Glutamatergic neuron (in vitro differentiated cells): ENCODE data around the gene TEC. TPM values are rescaled to one million over a fixed set of nuclear protein-coding genes. Genes with fewer than 3 reads are reported as not detected.
"Not testable (repeated sequence)": the region's sequence is repeated elsewhere in the genome, so short reads cannot be mapped to it uniquely, and the experiment has no call there.

Experiments
- DNase-seq: peaks from one replicate; pipeline ENCODE4 v3.0.0; 2022
- H3K27ac Mint-ChIP-seq: one replicate; pipeline ENCODE4 v1.8.0; 2020; ENCODE audit warnings: mild to moderate bottlenecking, mixed read lengths, inconsistent platforms; ENCODE audit not compliant: unreplicated experiment
- H3K27me3 Mint-ChIP-seq: one replicate; pipeline ENCODE4 v1.8.0; 2020; ENCODE audit warnings: mild to moderate bottlenecking, moderate library complexity, mixed read lengths, inconsistent platforms; ENCODE audit not compliant: unreplicated experiment
- H3K36me3 Mint-ChIP-seq: one replicate; pipeline ENCODE4 v1.8.0; 2020; ENCODE audit warnings: mild to moderate bottlenecking, mixed read lengths, inconsistent platforms; ENCODE audit not compliant: unreplicated experiment
- H3K4me1 Mint-ChIP-seq: one replicate; pipeline ENCODE4 v1.8.0; 2020; ENCODE audit warnings: mild to moderate bottlenecking, low read depth, mixed read lengths, inconsistent platforms; ENCODE audit not compliant: unreplicated experiment
- H3K4me3 Mint-ChIP-seq: one replicate; pipeline ENCODE4 v1.8.0; 2020; ENCODE audit warnings: mild to moderate bottlenecking, mixed read lengths, inconsistent platforms; ENCODE audit not compliant: unreplicated experiment
- H3K9me3 Mint-ChIP-seq: one replicate; pipeline ENCODE4 v1.8.0; 2020; ENCODE audit warnings: mild to moderate bottlenecking, moderate library complexity, mixed read lengths, inconsistent platforms; ENCODE audit not compliant: unreplicated experiment
- total RNA-seq: library from RNA; stranded (reverse); fragmentation: NEBNext Ultra II Directional; extraction: Animal tissue kit (Norgen Biotek cat#: 25700); gene quantifications from one replicate; pipeline ENCODE4 v1.2.1, GENCODE V29; 2021; ENCODE audit not compliant: unreplicated experiment
- TF ChIP-seq, protein P1 (sequence below): fragments of 200-600 bp; sonication (generic); IDR thresholded peaks from one replicate; pipeline ENCODE4 v1.5.0; 2021; ENCODE audit not compliant: partially characterized antibody, unreplicated experiment

TEC gene
- total RNA-seq, 1 donor from 2014 or later: 0.37 TPM

DNA sequence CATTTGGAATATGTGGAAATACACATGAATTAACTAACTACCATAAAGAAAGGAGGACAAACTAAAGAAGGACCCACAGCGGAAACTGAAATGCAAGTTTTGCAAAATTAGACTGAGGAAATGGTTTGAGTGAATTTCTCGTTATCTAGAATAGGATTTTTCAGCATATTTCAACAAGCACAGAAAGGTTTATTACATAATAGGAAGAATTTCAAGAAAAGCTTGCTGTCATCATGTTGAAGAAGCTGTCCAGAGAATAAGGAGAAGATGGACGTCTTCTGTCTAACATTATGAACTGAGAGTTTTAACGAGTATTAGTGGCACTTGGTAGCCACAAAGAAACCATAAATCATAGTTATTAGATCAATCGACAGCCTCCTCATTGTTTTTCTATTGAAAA lies 45.0 kb downstream of the TEC start:
- H3K9me3 Mint-ChIP-seq: no peaks in the 10 kb centered on the region
- DNase-seq: no peak
- H3K4me1 Mint-ChIP-seq: no peaks in the 10 kb centered on the region
- no peaks in the 10 kb centered on the region for H3K36me3 Mint-ChIP-seq
- peaks cover 2% of the 10 kb centered on the region for H3K27me3 Mint-ChIP-seq
- TF ChIP-seq, protein P1, sequence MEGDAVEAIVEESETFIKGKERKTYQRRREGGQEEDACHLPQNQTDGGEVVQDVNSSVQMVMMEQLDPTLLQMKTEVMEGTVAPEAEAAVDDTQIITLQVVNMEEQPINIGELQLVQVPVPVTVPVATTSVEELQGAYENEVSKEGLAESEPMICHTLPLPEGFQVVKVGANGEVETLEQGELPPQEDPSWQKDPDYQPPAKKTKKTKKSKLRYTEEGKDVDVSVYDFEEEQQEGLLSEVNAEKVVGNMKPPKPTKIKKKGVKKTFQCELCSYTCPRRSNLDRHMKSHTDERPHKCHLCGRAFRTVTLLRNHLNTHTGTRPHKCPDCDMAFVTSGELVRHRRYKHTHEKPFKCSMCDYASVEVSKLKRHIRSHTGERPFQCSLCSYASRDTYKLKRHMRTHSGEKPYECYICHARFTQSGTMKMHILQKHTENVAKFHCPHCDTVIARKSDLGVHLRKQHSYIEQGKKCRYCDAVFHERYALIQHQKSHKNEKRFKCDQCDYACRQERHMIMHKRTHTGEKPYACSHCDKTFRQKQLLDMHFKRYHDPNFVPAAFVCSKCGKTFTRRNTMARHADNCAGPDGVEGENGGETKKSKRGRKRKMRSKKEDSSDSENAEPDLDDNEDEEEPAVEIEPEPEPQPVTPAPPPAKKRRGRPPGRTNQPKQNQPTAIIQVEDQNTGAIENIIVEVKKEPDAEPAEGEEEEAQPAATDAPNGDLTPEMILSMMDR: no peak
- no peak overlapping the region for H3K27ac Mint-ChIP-seq
- H3K4me3 Mint-ChIP-seq: no peak overlapping the region

DNA sequence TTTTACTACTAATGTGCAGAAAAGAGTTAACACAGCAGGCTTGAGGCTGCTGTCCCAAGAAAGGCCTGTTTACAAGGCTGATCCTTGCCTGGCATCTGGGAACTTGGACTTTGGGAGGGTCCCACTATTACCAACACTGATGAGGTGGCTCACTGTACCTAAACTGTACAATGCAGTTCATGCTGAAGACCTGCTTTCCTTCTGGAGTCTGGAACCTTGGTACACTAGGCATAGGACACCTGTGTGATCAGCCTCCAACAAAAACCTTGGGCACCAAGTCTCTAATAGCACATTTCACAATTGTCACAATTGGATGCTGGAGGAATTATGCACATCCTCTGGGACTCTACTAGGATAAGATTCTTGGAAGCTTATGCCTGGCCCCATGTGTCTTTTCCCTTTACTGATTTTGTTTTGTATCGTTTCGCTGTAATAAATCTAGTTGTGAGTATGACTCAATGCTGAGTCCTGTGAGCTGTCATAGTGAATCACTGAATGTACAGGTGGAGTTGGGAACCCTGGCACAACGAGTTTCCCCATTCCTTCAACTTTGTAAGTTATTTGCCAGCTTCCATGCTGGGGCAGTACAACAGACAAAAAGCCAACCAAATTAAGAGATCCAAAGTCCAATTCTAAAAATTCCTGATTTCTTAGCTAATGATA lies 45.9 kb downstream of the TEC start:
- Mint-ChIP-seq H3K36me3 (no peaks in the 10 kb centered on the region), H3K4me3 (no peak overlapping the region), H3K9me3 (no peaks in the 10 kb centered on the region), H3K4me1 (no peaks in the 10 kb centered on the region), H3K27me3 (peaks cover 2% of the 10 kb centered on the region), H3K27ac (no peak overlapping the region)
- TF ChIP-seq, protein P1: no peak
- DNase-seq: no peak

DNA sequence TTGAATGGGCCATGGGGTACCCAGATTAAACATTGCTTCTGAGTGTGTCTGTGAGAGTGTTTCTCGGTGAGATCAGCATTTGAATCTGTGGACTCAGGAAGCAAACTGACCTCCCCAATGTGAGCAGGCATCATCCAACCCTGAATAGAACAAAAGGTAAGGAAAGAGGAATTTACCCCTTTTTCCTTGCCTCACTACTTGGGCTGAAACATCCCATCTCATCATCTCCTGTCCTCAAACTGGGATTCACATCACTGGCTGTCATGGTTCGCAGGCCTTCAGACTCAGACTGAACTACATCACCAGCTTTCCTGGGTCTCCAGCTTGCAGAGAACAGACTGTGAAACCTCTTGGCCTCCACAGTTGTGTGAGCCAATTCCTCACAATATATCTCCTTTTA lies 47.1 kb downstream of the TEC start:
- no peak overlapping the region for H3K4me3 Mint-ChIP-seq

DNA sequence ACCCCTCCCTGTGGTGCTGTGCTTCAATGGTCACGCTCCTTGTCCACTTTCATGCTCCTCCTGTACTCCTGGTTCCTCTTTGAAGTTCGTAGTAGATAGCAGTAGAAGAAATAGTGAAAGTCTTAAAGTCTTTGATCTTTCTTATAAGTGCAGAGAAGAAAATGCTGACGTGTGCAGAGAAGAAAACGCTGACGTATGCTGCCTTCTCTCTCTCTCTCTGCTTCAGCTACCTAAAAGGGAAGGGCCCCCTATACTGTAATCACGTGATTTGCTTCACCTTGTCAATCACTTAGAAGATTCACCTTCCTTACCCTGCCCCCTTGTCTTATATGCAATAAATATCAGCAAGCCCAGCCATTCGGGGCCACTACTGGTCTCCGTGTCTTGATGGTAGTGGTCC lies 50.2 kb downstream of the TEC start:
- not testable (repeated sequence) for H3K27ac Mint-ChIP-seq, H3K36me3 Mint-ChIP-seq, DNase-seq, H3K9me3 Mint-ChIP-seq, H3K4me3 Mint-ChIP-seq, H3K4me1 Mint-ChIP-seq, H3K27me3 Mint-ChIP-seq

More for the DNA sequence above, 47.1 kb downstream of the TEC start:
- H3K36me3 Mint-ChIP-seq: no peaks in the 10 kb centered on the region
- TF ChIP-seq, protein P1: no peak
- no peaks in the 10 kb centered on the region for H3K9me3 Mint-ChIP-seq
- H3K4me1 Mint-ChIP-seq: no peaks in the 10 kb centered on the region
- peaks cover 2% of the 10 kb centered on the region for H3K27me3 Mint-ChIP-seq
- no peak overlapping the region for H3K27ac Mint-ChIP-seq
- no peak for DNase-seq

DNA sequence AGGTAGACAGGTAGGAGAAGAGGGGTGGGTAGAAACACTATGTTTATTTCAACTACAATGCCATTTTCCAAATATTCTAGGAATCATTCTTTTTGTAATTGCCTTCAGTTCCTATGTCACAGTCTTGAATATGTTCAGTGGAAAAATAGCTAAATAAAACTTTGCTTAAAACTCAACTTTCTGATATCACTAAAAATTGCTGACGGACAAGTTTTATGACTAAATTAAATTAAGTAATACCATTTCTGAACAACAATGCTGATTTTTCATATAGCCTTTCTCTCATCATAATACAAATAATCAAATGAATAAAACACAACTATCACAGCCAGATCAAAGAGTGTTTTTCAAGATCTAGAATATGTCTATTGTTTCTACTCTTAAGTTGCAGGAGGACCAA lies 53.1 kb downstream of the TEC start:
- Mint-ChIP-seq H3K27me3 (no peaks in the 10 kb centered on the region), H3K27ac (no peak overlapping the region), H3K36me3 (no peaks in the 10 kb centered on the region), H3K9me3 (no peaks in the 10 kb centered on the region), H3K4me3 (no peak overlapping the region), H3K4me1 (no peaks in the 10 kb centered on the region)
- no peak for DNase-seq
- TF ChIP-seq, protein P1: no peak

DNA sequence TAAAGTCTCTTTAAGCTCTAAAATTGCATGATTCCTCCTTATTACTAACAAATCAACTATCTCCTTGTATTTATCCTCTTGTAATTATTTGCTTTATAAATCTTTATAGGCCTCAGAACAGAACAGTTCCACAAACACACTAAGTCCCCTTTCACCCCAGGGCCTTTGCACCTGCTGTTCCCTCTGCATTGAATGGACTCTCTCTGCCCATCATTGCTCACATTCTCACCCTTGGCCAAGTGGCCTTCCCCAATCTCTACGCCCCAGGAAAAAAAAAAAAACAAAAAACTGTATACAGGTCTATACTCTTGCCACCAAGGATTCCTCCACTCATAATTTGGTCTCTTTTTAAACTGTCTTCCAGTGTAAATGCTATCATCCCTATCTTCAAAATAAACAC lies 53.7 kb downstream of the TEC start:
- DNase-seq: no peak
- Mint-ChIP-seq H3K36me3 (no peaks in the 10 kb centered on the region), H3K27ac (no peak overlapping the region), H3K9me3 (no peaks in the 10 kb centered on the region), H3K4me1 (no peaks in the 10 kb centered on the region), H3K27me3 (no peaks in the 10 kb centered on the region), H3K4me3 (no peak overlapping the region)
- TF ChIP-seq, protein P1: no peak
